Skeletal muscle cell (primary cell): ENCODE data around the gene IPPK.
A peak's percentile ranks its signal among the peaks of the same experiment; 100 is the strongest.

Source experiments
- DNase-seq: peaks from one replicate; pipeline ENCODE4 v3.0.0-alpha.2; 2010; ENCODE audit warnings: low read depth
- H3K4me3 ChIP-seq: 2 replicates; pipeline ENCODE4 v1.5.1; 2011; ENCODE audit warnings: low read depth, mild to moderate bottlenecking, control low read depth, low read length, moderate library complexity

Gene IPPK

DNA sequence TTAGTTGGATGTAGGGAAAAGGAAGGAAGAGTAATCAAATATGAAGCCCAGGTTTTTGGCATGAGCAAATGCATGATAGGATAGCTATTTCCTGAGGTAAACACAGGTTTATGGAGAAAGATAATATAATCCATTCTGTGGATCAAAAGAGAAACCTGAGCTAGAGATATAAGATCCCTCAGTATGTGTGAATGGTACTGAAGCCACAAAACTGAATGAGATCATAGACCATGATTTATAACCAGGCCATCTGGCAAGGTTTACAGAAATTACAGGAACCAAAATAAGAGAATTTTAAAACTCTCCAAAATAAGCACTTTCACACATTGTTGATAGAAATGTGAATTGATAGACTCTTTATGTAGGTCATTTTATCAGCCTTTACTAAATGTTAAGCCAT lies 105.4 kb downstream of the IPPK start:
- H3K4me3 ChIP-seq, result no peak overlapping the region
- peak; percentile 25 for DNase-seq
